Neural progenitor cell (in vitro differentiated cells): ENCODE data around the gene PRRT3.

ENCODE experiments used
- EZH2phosphoT487 ChIP-seq: fragments of 200-600 bp; sonication (generic); IDR thresholded peaks from 2 replicates; pipeline ENCODE4 v1.6.1; 2017; ENCODE audit warnings: antibody characterized with exemption
- TF ChIP-seq, protein P1 (sequence below): fragments of 200-600 bp; sonication (generic); IDR thresholded peaks from 2 replicates; pipeline ENCODE4 v1.5.1; 2017; ENCODE audit warnings: antibody characterized with exemption, mild to moderate bottlenecking

DNA sequence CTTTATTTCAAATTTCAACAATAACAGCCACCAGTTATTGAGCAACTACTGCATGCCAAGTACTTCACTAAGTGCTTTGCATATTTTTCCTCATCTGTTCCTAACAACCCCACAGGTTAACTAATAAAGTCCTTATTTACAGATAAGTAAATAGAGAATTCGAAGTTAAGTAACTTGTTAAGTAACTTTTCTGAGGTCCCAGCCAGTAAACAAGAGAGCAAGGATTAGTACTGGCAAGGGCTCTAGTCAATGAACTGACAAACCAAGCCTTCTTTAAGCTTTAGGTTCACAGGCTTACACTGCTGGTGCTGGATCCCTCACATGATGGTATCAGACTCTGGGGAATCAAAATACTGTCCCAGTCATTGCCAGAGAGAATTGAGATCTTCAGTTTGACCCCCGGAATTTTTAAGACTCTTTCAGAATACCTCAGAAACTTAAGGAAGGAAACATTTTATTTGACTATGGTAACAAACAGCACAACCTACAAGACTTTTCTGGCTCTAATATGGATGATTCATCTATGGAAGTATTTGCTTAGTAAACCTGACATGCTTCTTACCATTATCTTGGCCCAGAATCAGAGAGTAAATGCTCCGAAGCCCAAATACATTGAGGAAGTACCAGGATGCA is 17.9 kb upstream of the PRRT3 start:
- TF ChIP-seq, protein P1, sequence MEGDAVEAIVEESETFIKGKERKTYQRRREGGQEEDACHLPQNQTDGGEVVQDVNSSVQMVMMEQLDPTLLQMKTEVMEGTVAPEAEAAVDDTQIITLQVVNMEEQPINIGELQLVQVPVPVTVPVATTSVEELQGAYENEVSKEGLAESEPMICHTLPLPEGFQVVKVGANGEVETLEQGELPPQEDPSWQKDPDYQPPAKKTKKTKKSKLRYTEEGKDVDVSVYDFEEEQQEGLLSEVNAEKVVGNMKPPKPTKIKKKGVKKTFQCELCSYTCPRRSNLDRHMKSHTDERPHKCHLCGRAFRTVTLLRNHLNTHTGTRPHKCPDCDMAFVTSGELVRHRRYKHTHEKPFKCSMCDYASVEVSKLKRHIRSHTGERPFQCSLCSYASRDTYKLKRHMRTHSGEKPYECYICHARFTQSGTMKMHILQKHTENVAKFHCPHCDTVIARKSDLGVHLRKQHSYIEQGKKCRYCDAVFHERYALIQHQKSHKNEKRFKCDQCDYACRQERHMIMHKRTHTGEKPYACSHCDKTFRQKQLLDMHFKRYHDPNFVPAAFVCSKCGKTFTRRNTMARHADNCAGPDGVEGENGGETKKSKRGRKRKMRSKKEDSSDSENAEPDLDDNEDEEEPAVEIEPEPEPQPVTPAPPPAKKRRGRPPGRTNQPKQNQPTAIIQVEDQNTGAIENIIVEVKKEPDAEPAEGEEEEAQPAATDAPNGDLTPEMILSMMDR: no peak
- TF ChIP-seq EZH2phosphoT487: no peak
